Heart right ventricle (tissue), 16 donors: ENCODE measurements around the gene GPT2. TPM values are rescaled to one million over a fixed set of nuclear protein-coding genes. Genes with fewer than 3 reads are reported as not detected.

Source experiments
- ATAC-seq, 8 donors: fragments of 200-7000 bp; cut with Tn5 transposase; one replicate each; pipeline ENCODE4 v1.9.1; 2020; ENCODE audit warnings: mild to moderate bottlenecking in 8 of 8, moderate library complexity in 8 of 8, moderate number of reproducible peaks in 1 of 8
- DNase-seq, 2 donors: peaks; one replicate each; pipeline ENCODE4 v3.0.0-alpha.2; 2020
- H3K27ac ChIP-seq, 10 donors: fragments of 200-600 bp; sonication (generic) in 2 of 10; one replicate each; pipeline versions ENCODE4 v1.5.0 to v1.8.0; 2020 to 2022; ENCODE audit warnings: mild to moderate bottlenecking in 3 of 10
- H3K27me3 ChIP-seq, 7 donors: fragments of 200-600 bp; one replicate each; pipeline ENCODE4 v1.8.0; 2021 to 2022; ENCODE audit warnings: mild to moderate bottlenecking in 2 of 7
- H3K36me3 ChIP-seq, 9 donors: fragments of 200-600 bp; sonication (generic) in 1 of 9; one replicate each; pipeline versions ENCODE4 v1.5.0 to v1.8.0; 2020 to 2022; ENCODE audit warnings: mild to moderate bottlenecking in 2 of 9
- H3K4me1 ChIP-seq, 9 donors: fragments of 200-600 bp; sonication (generic) in 1 of 9; one replicate each; pipeline versions ENCODE4 v1.5.0 to v1.8.0; 2020 to 2022; ENCODE audit warnings: mild to moderate bottlenecking in 4 of 9
- H3K4me3 ChIP-seq, 10 donors: fragments of 200-600 bp; sonication (generic) in 2 of 10; one replicate each; pipeline versions ENCODE4 v1.5.0 to v1.8.0; 2020 to 2022; ENCODE audit warnings: mild to moderate bottlenecking in 7 of 10, moderate library complexity in 2 of 10
- H3K9me3 ChIP-seq, 11 donors: fragments of 200-600 bp in 10 of 11; sonication (generic) in 2 of 11; one replicate each; pipeline versions ENCODE4 v1.5.0 to v1.8.0; 2013 to 2022; ENCODE audit warnings: mild to moderate bottlenecking in 2 of 11, control low read depth in 1 of 11, moderate library complexity in 1 of 11
- WGBS, 2 donors: extraction: QIAGEN DNeasy Blood & Tissue Kit; methylation state at CpG; one replicate each; pipeline ENCODE4 v1.1.7; 2013; ENCODE audit warnings: inconsistent platforms in 1 of 2; 5-methylcytosine and 5-hydroxymethylcytosine counted together
- intact Hi-C, 10 donors: fragments of 100-400 bp; cut with DNase I; formaldehyde crosslinking; loops; one replicate each; pipeline versions ENCODE4 v1.11.1 to v1.14.2; 2022
- polyA plus RNA-seq, 2 donors: library from polyadenylated mRNA; stranded (reverse); fragments of 200-250 nt; gene quantifications; one replicate each; pipeline ENCODE4 v1.2.3, GENCODE V29; 2013
- total RNA-seq, 10 donors: library from RNA; stranded (reverse); fragmentation: NEBNext Ultra II Directional in 3 of 10; extraction: Animal tissue kit (Norgen Biotek cat#: 25700) in 3 of 10; gene quantifications; one replicate each; pipeline versions ENCODE4 v1.2.1 to v1.2.4, GENCODE V29; 2021 to 2023
- TF ChIP-seq, protein P1 (sequence below), 9 donors: fragments of 200-600 bp; sonication (generic) in 2 of 9; IDR thresholded peaks; one replicate each; pipeline versions ENCODE4 v1.5.0 to v1.8.0; 2021 to 2022; ENCODE audit warnings: antibody characterized with exemption in 9 of 9, mild to moderate bottlenecking in 5 of 9, moderate library complexity in 1 of 9
- donor health status: Arrhythmogenic right ventricular cardiomyopathy.
- donor health status: ischemic (EF 13 %, LVEDD 7.1; RV severe dilation, severe dysfunction).
- donor health status: healthy with polysubstance abuse.
- donor health status: DM: no; HTN: yes; CAD: no.
- donor health status: DM: no; HTN: no; CAD: no.
- donor health status: ischemic (EF 25% LVEDD 6.9; RV normal size, moderate dysfunction).
- donor health status: ischemic (EF 25% LVEDD 5.7; RV mildly dilated, moderate dysfunction).
- donor health status: healthy.
- donor health status: DM: yes; HTN: yes; CAD: no.
- donor health status: Ischemic cardiomyopathy.
- donor health status: ischemic (EF 35%, LVEDD 5.7; RV mildly dilated, moderate dysfunction).
- donor health status: nonischemic (EF 11% LVEDD 7.7; RV severe dilation, severe dysfunction).
- donor health status: DM: yes; HTN: yes; CAD: no.
- donor health status: PGD.
- donor health status: ischemic (EF 29% LVEDD 5.4; RV normal size, mild dysfunction).
- donor health status: nonischemic (EF 23%, LVEDD 6.1; RV moderate dilation, normal function).

GPT2 gene
- total and polyA plus RNA-seq, 12 donors = 6.7 to 23.7 (median 17.3) TPM

DNA sequence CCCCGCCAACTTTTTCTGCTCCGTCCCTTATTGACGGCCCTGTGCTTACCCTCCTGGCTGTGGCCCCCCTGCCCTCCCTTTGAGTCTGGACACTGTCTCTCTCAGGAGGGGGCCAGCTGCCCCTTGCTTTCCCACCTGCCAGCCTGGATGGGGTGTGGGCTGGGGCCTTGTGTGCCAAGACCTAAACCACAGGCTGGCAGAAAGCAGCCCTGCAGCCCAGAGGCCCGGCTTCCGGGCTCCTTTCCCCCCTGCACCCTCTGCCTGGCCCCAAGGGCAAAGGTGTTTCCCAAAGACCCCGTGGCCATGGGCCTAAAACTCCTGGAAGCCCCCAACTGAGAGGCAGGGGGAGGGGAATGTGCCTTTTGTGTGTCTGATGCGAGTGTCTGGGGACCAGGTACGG lies 17.5 kb downstream of the GPT2 start:
- no peaks in the 10 kb centered on the region for H3K27me3 ChIP-seq
- no peak overlapping the region for H3K27ac ChIP-seq
- no peak for DNase-seq
- H3K36me3 ChIP-seq = peaks cover 0 to 8% (median 0%) of the 10 kb centered on the region in 9 donors
- H3K4me1 ChIP-seq = peaks cover 0 to 18% (median 10%) of the 10 kb centered on the region in 9 donors
- H3K9me3 ChIP-seq = no peaks in the 10 kb centered on the region
- ATAC-seq = no peak
- 90 to 94% methylated on average over 8 of the region's 8 CpGs for WGBS, 2 donors
- no peak overlapping the region for H3K4me3 ChIP-seq
- intact Hi-C loops = loop anchor here in 4 of 10 donors (10.0 kb wide), 2 partner anchors 227 to 347 kb away; no protein-coding TSS in a partner anchor
- TF ChIP-seq, protein P1, sequence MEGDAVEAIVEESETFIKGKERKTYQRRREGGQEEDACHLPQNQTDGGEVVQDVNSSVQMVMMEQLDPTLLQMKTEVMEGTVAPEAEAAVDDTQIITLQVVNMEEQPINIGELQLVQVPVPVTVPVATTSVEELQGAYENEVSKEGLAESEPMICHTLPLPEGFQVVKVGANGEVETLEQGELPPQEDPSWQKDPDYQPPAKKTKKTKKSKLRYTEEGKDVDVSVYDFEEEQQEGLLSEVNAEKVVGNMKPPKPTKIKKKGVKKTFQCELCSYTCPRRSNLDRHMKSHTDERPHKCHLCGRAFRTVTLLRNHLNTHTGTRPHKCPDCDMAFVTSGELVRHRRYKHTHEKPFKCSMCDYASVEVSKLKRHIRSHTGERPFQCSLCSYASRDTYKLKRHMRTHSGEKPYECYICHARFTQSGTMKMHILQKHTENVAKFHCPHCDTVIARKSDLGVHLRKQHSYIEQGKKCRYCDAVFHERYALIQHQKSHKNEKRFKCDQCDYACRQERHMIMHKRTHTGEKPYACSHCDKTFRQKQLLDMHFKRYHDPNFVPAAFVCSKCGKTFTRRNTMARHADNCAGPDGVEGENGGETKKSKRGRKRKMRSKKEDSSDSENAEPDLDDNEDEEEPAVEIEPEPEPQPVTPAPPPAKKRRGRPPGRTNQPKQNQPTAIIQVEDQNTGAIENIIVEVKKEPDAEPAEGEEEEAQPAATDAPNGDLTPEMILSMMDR (IDR thresholded peaks at IDR 0.05) = no peak

DNA sequence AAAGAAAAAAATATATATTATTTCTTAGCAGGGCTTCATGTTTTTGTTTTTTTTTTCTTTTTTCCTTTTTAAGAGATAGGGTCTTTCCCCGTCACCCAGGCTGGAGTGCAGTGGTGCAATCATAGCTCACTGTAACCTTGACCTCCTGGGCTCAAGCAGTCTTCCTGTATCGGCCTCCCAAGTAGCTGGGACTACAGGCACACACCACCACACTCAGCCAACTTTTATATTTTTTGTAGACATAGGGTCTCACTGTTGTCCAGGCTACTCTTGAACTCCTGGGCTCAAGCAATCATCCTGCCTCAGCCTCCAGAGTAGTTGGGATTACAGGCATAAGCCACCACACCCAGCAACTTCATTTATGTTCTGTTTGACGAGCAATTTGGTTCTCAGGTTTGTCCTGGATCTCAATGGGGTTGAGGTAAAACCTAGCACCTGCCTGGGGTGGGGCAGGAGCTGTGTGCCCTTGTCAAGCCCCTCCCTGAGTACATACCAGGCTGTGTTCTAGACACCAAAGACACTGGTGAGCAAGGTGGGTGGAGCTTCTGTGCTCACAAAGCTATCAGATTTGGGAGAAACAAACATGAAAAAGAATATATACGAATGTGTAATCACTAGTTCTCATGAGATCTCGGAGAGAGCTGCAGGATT lies 19.2 kb downstream of the GPT2 start:
- no peak for DNase-seq
- no peak overlapping the region for H3K27ac ChIP-seq
- H3K27me3 ChIP-seq = no peaks in the 10 kb centered on the region
- TF ChIP-seq, protein P1 (IDR thresholded peaks at IDR 0.05) = no peak
- H3K36me3 ChIP-seq = peaks cover 0 to 8% (median 0%) of the 10 kb centered on the region in 9 donors
- H3K4me1 ChIP-seq = peaks cover 0 to 8% (median 0%) of the 10 kb centered on the region in 9 donors
- H3K9me3 ChIP-seq = no peaks in the 10 kb centered on the region
- intact Hi-C loops = loop anchor here in 4 of 10 donors (10.0 kb wide), 2 partner anchors 229 to 349 kb away; no protein-coding TSS in a partner anchor
- no peak for ATAC-seq
- no peak overlapping the region for H3K4me3 ChIP-seq
- 93 to 96% methylated on average over 5 of the region's 5 CpGs for WGBS, 2 donors

DNA sequence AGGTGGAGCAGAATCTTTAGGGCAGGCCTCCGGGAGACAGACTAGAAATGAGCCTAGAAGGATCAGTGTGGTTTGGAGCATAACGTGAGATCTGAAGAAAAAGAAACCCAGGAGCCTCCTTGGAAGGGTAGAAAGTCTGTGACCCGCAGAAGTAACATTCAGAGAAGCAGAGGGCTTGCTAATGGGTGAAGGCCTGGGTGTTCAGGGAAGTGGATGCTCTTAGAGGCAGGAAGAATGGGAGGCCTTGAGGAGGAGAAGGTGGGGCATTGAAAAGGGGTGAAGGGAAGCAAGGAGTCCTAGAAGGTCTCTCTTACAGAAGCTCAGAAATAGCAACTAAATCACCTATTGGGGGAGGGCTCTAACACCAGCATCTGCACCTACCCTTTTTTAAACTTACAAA lies 20.3 kb downstream of the GPT2 start:
- no peaks in the 10 kb centered on the region for H3K27me3 ChIP-seq
- intact Hi-C loops = loop anchor here in 4 of 10 donors (10.0 kb wide), 2 partner anchors 230 to 350 kb away; no protein-coding TSS in a partner anchor
- peaks cover 0 to 8% (median 0%) of the 10 kb centered on the region in 9 donors for H3K36me3 ChIP-seq
- H3K4me3 ChIP-seq = no peak overlapping the region
- DNase-seq = no peak
- no peaks in the 10 kb centered on the region for H3K9me3 ChIP-seq
- no peak overlapping the region for H3K27ac ChIP-seq
- peaks cover 0 to 7% (median 0%) of the 10 kb centered on the region in 9 donors for H3K4me1 ChIP-seq
- 92 to 94% methylated on average over 3 of the region's 3 CpGs for WGBS, 2 donors
- no peak for ATAC-seq
- TF ChIP-seq, protein P1 (IDR thresholded peaks at IDR 0.05) = no peak

DNA sequence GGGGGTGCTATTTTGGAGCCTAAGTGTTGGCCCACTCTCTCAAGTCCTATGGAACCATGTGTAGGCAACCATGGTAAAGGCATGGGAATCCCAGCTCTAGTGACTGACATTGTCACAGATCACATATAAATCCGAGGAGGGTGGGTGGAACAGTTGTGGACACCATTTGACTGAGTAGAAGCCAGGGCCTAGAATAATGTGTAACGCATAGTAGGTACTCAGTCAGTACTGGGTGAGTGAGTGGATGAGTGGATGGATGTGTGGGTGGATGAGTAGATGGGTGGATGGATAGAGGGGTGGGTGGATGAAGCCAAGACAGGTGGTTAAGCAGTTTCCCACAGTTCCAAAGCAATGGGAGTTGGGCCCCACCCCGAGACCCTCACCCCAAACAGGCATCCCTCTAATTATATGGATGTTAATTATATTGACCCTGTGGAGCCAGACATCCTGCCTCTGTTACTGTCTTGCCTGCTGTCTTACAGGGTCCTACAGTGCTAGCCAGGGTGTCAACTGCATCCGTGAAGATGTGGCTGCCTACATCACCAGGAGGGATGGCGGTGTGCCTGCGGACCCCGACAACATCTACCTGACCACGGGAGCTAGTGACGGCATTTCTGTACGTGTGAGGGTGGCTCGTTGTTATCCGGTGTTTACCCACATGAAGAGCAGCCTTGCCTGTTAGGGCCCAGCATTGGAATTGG lies 22.3 kb downstream of the GPT2 start:
- 95 to 96% methylated on average over 12 of the region's 12 CpGs for WGBS, 2 donors
- no peak for ATAC-seq
- H3K27ac ChIP-seq = peak overlapping the region in 2 of 10 donors; percentile 10 to 49
- no peak for DNase-seq
- H3K27me3 ChIP-seq = no peaks in the 10 kb centered on the region
- intact Hi-C loops = loop anchor here in 8 of 10 donors (1.0 to 10.0 kb wide), 7 partner anchors 52 to 352 kb away; no protein-coding TSS in a partner anchor
- TF ChIP-seq, protein P1 (IDR thresholded peaks at IDR 0.05) = no peak
- H3K4me1 ChIP-seq = peaks cover 0 to 7% (median 0%) of the 10 kb centered on the region in 9 donors
- peaks cover 0 to 21% (median 0%) of the 10 kb centered on the region in 9 donors for H3K36me3 ChIP-seq
- H3K9me3 ChIP-seq = no peaks in the 10 kb centered on the region
- no peak overlapping the region for H3K4me3 ChIP-seq
